Measurements from ENCODE around the gene PLAGL2. TPM values are rescaled to one million over a fixed set of nuclear protein-coding genes. Genes with fewer than 3 reads are reported as not detected.
"Not testable (repeated sequence)": the region's sequence is repeated elsewhere in the genome, so short reads cannot be mapped to it uniquely, and the experiment has no call there.

Gene PLAGL2
- total RNA-seq, 1 donor from 2014 or later = 8.3 TPM

- no peak for DNase-seq (ENCODE audit: low spot score)
Observed at GRCh38 chr20:32204205-32205109, 3.1 kb downstream of the PLAGL2 start.

- no peak for DNase-seq (ENCODE audit: low spot score)
Observed at GRCh38 chr20:32203356-32204204, 4.0 kb downstream of the PLAGL2 start.

DNA sequence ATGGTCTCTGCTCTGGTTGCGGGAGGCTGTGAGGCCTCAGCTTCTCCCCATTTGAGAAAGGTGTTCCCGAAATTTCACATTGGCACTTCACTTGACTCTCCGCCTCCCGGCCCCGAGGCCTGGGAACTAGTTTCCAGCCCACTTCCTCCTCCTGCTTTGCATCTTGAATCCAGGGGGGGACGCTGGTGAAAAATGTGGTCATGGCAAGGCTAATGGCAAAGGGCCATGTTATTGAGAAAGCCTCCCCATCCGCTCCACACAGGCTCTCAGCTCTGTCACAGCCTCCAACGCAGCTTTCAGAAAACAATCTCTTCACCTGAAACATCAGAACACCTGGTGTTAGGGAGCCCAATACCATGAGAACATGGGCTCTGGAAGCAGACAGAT lies 5.6 kb downstream of the PLAGL2 start:
- no peak for DNase-seq (ENCODE audit: low spot score)

GRCh38 chr20:32201296-32201976 lies 6.1 kb downstream of the PLAGL2 start:
- DNase-seq (ENCODE audit: low spot score) = no peak

DNA sequence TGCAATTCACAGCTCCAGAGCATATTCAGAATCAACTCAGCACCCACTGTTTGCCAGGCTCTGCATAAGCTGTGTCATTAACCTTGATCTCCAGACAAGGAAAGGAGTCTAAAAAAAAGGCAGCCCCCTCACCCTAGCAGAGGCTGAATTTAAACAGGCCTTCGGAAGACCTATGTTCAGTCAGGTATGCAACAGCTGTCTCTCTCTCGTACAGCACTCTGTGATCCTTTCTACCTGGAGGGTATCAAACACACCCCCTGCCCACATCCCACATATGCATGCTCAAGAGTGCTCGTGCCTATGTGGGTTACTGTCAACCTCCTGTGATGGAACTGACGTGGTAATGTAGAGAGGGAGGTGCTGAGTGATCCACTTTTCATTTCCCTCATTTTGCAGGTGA lies 8.5 kb downstream of the PLAGL2 start:
- no peak for DNase-seq (ENCODE audit: low spot score)

DNA sequence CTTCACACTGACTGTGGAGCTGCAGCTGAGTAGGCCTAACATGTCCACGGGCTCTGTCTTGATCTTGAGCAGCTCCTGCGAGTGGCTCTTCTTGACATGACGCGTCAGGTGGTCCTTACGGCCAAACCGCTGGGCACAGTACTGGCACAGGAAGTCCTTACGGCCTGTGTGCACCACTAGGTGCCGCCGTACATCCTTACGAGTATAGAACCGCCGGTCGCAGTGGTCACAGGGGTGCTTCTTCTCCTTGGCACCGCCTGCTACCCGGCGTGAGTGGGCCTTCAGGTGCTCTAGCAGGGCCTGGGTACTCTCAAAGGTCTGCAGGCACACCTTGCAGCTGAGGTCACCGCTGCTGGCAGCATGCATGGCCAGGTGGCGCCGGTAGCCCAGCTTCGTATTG lies 10.4 kb downstream of the PLAGL2 start:
- DNase-seq (ENCODE audit: low spot score) = not testable (repeated sequence)

DNA sequence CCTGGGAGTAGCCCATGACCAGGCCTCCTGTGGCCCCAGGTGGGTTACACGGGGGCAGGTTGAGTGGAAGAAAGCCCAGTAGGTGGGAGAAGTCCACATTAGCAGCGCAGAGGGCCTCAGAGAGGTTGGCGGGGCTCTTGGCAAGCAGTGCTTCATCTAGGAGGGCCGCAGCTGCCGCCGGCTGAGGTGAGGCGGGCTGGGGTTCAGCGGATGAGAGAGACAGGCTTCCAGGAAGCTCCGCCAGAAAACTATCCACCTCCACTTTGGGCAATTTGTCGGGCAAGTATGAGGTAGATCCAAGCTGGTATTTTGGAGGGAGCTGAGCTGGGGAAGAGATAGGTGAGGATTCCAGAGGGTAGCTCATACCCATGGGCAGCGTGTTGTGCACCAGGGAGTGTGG lies 10.9 kb downstream of the PLAGL2 start:
- DNase-seq (ENCODE audit: low spot score) = not testable (repeated sequence)

DNA sequence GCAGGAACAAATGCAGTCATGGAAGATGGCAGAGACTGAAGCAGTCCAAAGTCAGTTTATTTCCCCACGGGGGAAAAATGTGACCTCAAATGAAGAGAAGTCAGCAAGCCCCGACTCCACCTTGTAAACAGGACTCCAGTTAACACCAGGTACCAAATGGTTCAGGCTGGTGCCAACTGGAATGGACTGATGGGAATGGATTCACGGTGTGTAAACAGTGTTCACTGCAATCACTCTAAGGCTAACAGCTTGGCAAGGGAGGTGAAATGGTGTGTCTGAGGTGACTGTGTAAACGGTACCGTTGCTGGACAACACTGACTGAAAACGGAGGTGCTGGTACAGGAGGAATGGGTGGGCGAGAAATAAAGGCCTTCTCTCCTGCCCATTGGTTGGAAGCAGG lies 12.0 kb downstream of the PLAGL2 start:
- no peak for DNase-seq (ENCODE audit: low spot score)

GRCh38 chr20:32193996-32194395 lies 13.5 kb downstream of the PLAGL2 start:
- DNase-seq (ENCODE audit: low spot score) = peak; percentile 26

DNA sequence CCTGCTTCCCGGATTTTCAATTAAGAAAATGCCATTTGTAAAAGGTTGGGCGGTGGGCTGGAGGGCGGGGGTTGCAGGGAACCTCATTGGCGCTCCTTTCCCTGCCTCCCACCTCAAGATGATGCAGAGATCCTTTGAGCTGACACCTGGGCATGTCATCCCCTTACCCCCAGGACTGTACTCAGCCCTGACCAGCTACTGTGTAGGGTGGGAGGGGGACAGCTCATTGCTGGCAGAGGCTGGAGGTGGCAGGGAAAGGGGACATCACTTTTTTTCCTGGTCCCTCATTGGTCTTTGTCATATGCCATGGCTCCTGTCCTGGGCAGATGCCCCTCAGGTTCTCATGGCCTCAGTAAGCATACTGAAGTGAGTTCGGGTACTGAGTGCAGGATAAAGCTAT lies 14.2 kb downstream of the PLAGL2 start:
- peak; percentile 51 for DNase-seq (ENCODE audit: low spot score)

GRCh38 chr20:32192698-32193097 lies 14.8 kb downstream of the PLAGL2 start:
- peak; percentile 12 for DNase-seq (ENCODE audit: low spot score)

- no peak for DNase-seq (ENCODE audit: low spot score)
Observed at GRCh38 chr20:32191873-32192272, 15.7 kb downstream of the PLAGL2 start.

DNA sequence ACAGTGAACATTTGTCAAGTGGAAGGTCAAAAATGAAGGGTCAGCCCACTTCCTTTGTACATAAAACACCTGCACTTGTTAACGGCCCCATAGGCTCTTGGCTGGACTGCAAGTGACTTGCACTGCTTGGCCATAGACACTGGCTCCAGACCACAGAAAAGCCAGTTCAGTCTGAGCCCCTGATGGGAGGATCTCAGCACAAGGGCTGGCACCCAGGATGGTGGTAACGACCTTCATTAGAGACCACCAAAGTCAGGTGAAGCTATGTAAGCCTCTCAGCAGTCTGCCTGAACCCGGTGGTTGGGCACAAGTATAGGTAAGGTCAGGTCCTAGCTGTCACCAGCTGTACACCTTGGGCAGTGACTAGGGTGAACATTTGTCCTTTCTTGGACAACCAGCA lies 16.1 kb downstream of the PLAGL2 start:
- DNase-seq (ENCODE audit: low spot score) = peak; percentile 81

GRCh38 chr20:32190616-32191415 lies 16.7 kb downstream of the PLAGL2 start:
- DNase-seq (ENCODE audit: low spot score) = peak; percentile 79

GRCh38 chr20:32189691-32190615 lies 17.6 kb downstream of the PLAGL2 start:
- no peak for DNase-seq (ENCODE audit: low spot score)

DNA sequence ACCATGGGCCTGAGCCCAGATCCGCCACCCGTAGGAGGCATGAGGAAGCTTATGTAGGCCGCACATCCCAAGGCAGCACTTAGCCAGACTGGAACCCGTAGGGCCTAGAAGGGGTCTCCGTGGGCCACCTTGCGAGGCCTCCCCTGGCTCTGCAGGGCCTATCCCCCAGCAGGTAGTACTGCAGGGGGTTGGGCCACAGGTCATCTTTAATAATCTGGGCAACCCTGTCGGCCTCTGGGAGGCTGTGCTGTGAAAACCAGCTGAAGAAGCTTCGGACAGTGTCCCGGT lies 18.5 kb downstream of the PLAGL2 start:
- DNase-seq (ENCODE audit: low spot score) = no peak

DNA sequence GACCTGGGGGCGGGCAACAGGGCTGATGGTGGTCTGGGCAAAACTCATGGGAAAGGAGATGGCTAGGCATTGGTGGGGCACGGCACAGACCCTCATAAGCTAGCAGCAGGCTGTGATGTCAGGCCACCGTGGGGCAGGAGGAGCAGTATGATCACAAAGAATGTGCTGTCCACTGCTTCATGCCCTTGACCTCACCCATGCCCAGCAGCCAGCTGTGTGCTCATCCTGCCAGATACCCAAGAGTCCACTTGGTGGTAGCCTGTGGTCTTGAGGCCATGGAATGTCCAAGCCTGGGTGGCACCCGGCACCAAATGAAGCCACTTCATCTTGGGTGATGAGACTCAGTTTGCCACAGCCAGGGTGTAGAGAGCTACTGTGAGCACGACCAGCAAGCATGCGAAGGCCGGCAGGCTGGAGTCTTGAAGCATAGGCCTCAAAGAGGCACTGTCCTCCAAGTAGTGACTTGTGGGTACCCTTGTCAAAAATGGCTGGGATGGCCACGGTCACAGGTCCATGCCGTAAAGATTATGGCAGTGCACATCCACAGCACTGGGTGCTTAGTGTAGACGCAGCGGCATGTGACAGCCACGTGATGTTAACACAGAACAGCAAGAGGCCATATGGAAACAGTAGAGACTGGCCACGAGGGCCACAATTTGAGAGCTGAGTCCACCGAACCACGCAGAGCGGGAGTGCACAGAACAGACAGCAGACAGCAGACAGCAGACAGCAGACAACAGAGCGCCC lies 19.0 kb downstream of the PLAGL2 start:
- DNase-seq (ENCODE audit: low spot score) = no peak

DNA sequence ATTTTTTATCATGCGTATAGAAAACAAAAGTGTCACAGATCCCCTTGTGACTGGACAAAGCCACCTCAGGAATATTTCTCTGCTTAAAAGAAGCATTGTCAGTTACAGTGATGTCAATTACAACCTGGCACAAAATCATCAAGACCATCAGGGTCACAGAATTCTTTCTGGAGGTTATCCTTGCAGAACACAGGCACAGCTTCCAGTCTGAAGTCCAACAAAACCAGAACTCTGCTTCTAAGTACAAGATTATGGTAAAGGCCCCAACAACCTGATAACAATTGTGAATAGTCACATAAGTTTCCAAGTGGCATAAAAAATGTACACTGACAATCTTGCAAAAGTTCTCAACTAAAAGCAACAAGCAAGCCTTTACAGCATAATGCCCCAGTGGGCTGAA lies 21.0 kb downstream of the PLAGL2 start:
- no peak for DNase-seq (ENCODE audit: low spot score)

DNA sequence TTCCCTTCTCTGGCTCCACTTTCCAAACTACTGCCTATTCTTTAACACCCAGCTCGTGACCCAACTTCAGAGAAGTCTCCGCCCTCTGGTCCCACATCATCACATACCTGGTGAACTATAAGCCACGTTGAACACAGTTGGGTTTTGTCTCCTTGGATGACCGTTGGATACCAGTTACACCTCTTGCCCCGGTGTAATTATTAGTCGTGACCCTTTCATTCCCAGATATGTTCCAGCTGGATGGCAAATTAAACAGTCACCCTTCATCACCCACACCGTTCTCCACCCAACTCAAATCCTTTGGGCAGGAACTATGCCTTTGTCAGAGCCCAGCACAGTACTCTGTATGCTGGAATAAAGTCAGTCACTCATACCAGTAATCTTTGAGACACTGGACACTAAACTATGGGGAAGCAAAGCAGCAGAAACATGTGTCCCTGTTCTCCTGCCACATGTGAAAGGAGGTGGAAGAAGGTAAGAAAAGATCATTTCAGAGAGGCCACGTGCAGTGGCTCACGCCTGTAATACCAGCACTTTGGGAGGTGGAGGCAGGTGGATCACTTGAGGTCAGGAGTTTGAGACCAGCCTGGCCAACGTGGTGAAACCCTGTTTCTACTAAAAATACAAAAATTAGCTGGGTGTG lies 22.5 kb downstream of the PLAGL2 start:
- no peak for DNase-seq (ENCODE audit: low spot score)
